SU-DHL-6 (cell line): ENCODE data around the gene MXI1.

Source experiments
- CTCF ChIP-seq: fragments of 200-600 bp; sonication (generic); IDR thresholded peaks from one replicate; pipeline ENCODE4 v1.5.1; 2017; ENCODE audit warnings: antibody characterized with exemption, mild to moderate bottlenecking, low read length, moderate library complexity; ENCODE audit not compliant: insufficient read depth, poor library complexity, severe bottlenecking
- EZH2phosphoT487 ChIP-seq: fragments of 200-600 bp; sonication (generic), shearing (Covaris generic); conservative IDR thresholded peaks from 2 replicates; pipeline ENCODE4 v1.6.1; 2018; ENCODE audit warnings: mild to moderate bottlenecking, antibody characterized with exemption, low read length, moderate library complexity, mixed read lengths

GRCh38 chr10:110323503-110323902 lies 116.1 kb downstream of the MXI1 start:
- TF ChIP-seq CTCF, result no peak
- TF ChIP-seq EZH2phosphoT487, result no peak
